ENCODE data around the gene THEMIS2. TPM values are rescaled to one million over a fixed set of nuclear protein-coding genes. Genes with fewer than 3 reads are reported as not detected.

THEMIS2 gene
- total and polyA plus RNA-seq, 9 of the 15 experiments (the other 6 are each of a cell fraction or from before 2014, with no cell fraction given): 2.3 to 12.7 (median 8.0) TPM

DNA sequence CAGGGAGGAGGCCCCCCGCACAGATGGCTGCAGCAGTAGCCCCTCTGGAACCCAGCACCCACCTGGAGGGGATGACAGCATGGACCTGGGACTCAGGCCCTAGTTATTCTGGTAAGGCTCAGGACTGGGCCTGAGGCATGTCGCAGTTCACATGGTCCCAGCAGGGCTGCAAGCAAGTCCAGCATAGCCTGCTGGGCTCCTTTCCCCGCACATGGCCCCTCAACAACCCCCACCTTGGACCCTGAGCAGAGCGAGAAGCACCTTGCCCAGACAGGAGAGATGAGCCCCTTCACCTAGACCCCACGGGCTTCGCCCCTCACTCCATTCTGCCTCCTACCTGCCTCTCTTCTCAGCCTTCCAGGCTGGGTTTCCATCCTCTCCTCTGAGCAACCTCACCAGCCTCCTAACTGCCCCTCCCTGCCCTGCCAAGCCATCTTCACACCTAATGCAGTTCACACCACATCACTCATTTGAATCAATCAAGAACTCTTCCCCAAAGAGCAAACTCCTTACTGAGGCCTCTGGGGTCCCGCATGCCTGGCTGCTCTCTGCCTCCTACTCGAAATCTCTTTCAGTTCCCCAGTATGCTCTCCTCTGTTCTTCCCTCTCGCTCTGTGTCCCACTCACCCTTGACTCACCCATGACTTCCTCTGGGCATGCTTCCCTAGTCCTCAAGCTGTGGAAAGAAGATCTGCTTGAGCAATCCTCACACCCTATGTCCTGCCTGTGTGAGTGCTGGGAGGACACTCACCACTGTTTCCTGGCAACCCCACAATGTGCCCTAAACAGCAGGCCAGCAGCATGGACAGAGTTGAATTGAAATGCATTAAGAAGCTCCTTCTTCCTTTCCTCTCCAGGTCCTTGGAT lies 9.4 kb upstream of the THEMIS2 start (continued):
- TF ChIP-seq ZNF347 (CRISPR knock-in tag; IDR thresholded peaks at IDR 0.05; ENCODE audit: low read depth) (no peak), ATF3 (IDR thresholded peaks at IDR 0.05) (peak; percentile 31; the same call in 1 of the 2 replicates), ATF3 (CRISPR knock-in tag; conservative IDR thresholded peaks at IDR 0.05) (no peak), DPF2 (IDR thresholded peaks at IDR 0.05) (0 out of 2 replicates have a peak, but pooled peaks have one; percentile 16), ZNF583 (CRISPR knock-in tag; IDR thresholded peaks at IDR 0.05) (no peak), ARID3A (IDR thresholded peaks at IDR 0.05; ENCODE audit: borderline replicate concordance, low read depth, low read length) (no peak), E2F6 (IDR thresholded peaks at IDR 0.05; ENCODE audit: borderline replicate concordance in 1 of 2, extremely low read depth in 1 of 2, insufficient read depth in 1 of 2, insufficient read length in 1 of 2, low read depth in 1 of 2, low read length in 1 of 2, poor library complexity in 1 of 2, severe bottlenecking in 1 of 2) (no peak), PURB (CRISPR knock-in tag; IDR thresholded peaks at IDR 0.05; ENCODE audit: low read depth) (no peak), SP2 (IDR thresholded peaks at IDR 0.05; ENCODE audit: extremely low read depth, low read depth, low read length, poor library complexity, severe bottlenecking) (no peak), SP1 (CRISPR knock-in tag; IDR thresholded peaks at IDR 0.05) (no peak), ZFP91 (CRISPR knock-in tag; IDR thresholded peaks at IDR 0.05) (no peak), JUN (IDR thresholded peaks at IDR 0.05; ENCODE audit: borderline replicate concordance, low read depth, low read length) (peak; percentile 31; the same call in 1 of the 2 replicates), JUN (CRISPR knock-in tag; IDR thresholded peaks at IDR 0.05; ENCODE audit: borderline replicate concordance) (no peak), GABPA (tag; conservative IDR thresholded peaks at IDR 0.05; ENCODE audit: low read depth) (0 out of 2 replicates have a peak, but pooled peaks have one; percentile 10), ELF2 (CRISPR knock-in tag; IDR thresholded peaks at IDR 0.05) (no peak), NR2C2 (CRISPR knock-in tag; IDR thresholded peaks at IDR 0.05) (no peak), NR2C2 (tag; IDR thresholded peaks at IDR 0.05) (peak; percentile 53; the same call in 1 of the 2 replicates)
- TF ChIP-seq, protein P1, sequence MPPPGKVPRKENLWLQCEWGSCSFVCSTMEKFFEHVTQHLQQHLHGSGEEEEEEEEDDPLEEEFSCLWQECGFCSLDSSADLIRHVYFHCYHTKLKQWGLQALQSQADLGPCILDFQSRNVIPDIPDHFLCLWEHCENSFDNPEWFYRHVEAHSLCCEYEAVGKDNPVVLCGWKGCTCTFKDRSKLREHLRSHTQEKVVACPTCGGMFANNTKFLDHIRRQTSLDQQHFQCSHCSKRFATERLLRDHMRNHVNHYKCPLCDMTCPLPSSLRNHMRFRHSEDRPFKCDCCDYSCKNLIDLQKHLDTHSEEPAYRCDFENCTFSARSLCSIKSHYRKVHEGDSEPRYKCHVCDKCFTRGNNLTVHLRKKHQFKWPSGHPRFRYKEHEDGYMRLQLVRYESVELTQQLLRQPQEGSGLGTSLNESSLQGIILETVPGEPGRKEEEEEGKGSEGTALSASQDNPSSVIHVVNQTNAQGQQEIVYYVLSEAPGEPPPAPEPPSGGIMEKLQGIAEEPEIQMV (tag; conservative IDR thresholded peaks at IDR 0.05; ENCODE audit: low read depth): no peak
